KMS-11 (cell line): ENCODE data around the gene PLB1.

Experiments
- H2AFZ ChIP-seq: fragments of 200-600 bp; sonication (generic); 2 replicates; pipeline ENCODE4 v1.6.1; 2016; ENCODE audit warnings: antibody characterized with exemption, mixed run types, low read depth
- H3K27ac ChIP-seq: fragments of 200-600 bp; sonication (generic); 2 replicates; pipeline ENCODE4 v1.6.1; 2016; ENCODE audit warnings: mild to moderate bottlenecking, mixed run types
- H3K27me3 ChIP-seq: fragments of 200-600 bp; sonication (generic); 2 replicates; pipeline ENCODE4 v1.6.1; 2017; ENCODE audit warnings: mild to moderate bottlenecking, low read depth, mixed run types, moderate library complexity; ENCODE audit not compliant: insufficient read depth
- H3K36me3 ChIP-seq: fragments of 200-600 bp; sonication (generic); 2 replicates; pipeline ENCODE4 v1.6.1; 2017; ENCODE audit warnings: mild to moderate bottlenecking, mixed run types; ENCODE audit not compliant: insufficient read depth
- H3K4me1 ChIP-seq: fragments of 200-600 bp; sonication (generic); 2 replicates; pipeline ENCODE4 v1.6.1; 2016; ENCODE audit warnings: mild to moderate bottlenecking, low read depth, mixed run types; ENCODE audit not compliant: poor library complexity, severe bottlenecking
- H3K4me2 ChIP-seq: fragments of 200-600 bp; sonication (generic); 2 replicates; pipeline ENCODE4 v1.7.0; 2016; ENCODE audit warnings: mild to moderate bottlenecking, mixed run types
- H3K4me3 ChIP-seq: fragments of 200-600 bp; sonication (generic); IDR thresholded peaks from 2 replicates; pipeline ENCODE4 v1.6.1; 2017; ENCODE audit warnings: low read depth, low read length, mixed read lengths; ENCODE audit not compliant: insufficient read depth
- H3K79me2 ChIP-seq: fragments of 200-600 bp; sonication (generic); 2 replicates; pipeline ENCODE4 v1.6.1; 2016; ENCODE audit warnings: low read depth, mixed run types; ENCODE audit not compliant: insufficient read depth
- H3K9ac ChIP-seq: fragments of 200-600 bp; sonication (generic); 2 replicates; pipeline ENCODE4 v1.6.1; 2016; ENCODE audit warnings: mild to moderate bottlenecking, mixed run types
- H4K20me1 ChIP-seq: fragments of 200-600 bp; sonication (generic); 2 replicates; pipeline ENCODE4 v1.6.1; 2016; ENCODE audit warnings: mild to moderate bottlenecking, mixed run types; ENCODE audit not compliant: insufficient read depth
- TF ChIP-seq, protein P1 (sequence below): fragments of 200-600 bp; sonication (generic); conservative IDR thresholded peaks from 2 replicates; pipeline ENCODE4 v1.6.1; 2017; ENCODE audit warnings: low read depth, mild to moderate bottlenecking, antibody characterized with exemption, low read length, moderate library complexity, mixed read lengths

PLB1 gene

DNA sequence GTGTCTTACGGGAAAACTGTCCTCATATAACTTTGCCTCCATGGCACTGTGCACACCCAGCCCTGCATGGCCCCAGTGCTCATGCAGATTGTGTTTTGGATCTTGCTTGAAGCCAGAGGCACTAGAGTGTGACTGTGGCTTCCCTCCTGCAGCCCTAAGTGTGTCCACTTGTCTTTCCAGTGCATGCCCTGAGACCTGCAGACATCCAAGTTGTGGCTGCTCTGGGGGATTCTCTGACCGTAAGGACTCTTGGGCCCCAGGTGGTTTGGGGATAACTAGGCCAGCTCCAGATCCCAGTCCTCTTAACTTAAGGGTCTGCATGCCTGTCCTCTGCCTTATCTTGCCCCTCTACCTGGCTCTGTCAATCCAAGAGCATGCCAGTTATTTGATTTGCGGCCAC lies 96.6 kb downstream of the PLB1 start:
- TF ChIP-seq, protein P1, sequence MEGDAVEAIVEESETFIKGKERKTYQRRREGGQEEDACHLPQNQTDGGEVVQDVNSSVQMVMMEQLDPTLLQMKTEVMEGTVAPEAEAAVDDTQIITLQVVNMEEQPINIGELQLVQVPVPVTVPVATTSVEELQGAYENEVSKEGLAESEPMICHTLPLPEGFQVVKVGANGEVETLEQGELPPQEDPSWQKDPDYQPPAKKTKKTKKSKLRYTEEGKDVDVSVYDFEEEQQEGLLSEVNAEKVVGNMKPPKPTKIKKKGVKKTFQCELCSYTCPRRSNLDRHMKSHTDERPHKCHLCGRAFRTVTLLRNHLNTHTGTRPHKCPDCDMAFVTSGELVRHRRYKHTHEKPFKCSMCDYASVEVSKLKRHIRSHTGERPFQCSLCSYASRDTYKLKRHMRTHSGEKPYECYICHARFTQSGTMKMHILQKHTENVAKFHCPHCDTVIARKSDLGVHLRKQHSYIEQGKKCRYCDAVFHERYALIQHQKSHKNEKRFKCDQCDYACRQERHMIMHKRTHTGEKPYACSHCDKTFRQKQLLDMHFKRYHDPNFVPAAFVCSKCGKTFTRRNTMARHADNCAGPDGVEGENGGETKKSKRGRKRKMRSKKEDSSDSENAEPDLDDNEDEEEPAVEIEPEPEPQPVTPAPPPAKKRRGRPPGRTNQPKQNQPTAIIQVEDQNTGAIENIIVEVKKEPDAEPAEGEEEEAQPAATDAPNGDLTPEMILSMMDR, result no peak
- H3K4me1 ChIP-seq, result no peaks in the 10 kb centered on the region

DNA sequence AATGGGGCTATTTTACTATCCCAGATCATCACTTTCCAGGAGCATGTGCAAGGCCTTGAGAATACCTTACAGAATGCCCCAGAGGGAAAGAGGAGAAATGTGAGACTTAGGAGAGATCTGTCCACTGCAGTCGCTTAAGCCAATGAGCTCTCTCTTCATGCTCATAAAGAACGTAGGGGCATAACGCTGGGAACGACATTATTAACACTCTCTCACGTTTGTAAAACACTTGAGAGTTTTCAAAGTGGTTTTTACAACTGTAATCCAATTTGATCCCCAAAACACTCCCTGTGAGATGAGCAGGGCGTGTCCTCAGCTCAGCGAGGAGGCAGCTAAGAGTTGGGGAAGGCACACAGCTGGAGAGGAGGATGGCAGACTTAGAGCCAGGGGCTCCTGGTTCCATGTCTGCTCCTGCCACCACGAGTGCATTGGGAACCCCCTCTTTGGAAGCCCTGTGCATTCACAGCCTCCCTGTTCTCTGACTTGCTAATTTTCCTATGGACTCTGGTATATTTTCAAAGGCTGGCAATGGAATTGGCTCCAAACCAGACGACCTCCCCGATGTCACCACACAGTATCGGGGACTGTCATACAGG lies 97.4 kb downstream of the PLB1 start:
- Histone ChIP-seq H3K4me3 (no peak overlapping the region), H2AFZ (no peak overlapping the region), H3K9ac (no peak overlapping the region), H3K79me2 (no peaks in the 10 kb centered on the region), H4K20me1 (no peaks in the 10 kb centered on the region), H3K27me3 (no peaks in the 10 kb centered on the region), H3K4me1 (no peaks in the 10 kb centered on the region), H3K4me2 (no peak overlapping the region), H3K27ac (no peak overlapping the region), H3K36me3 (no peaks in the 10 kb centered on the region)
- TF ChIP-seq, protein P1, result no peak

More for the DNA sequence above, 96.6 kb downstream of the PLB1 start:
- no peak overlapping the region for H3K27ac ChIP-seq
- H3K4me3 ChIP-seq, result no peak overlapping the region
- no peaks in the 10 kb centered on the region for H3K79me2 ChIP-seq
- no peaks in the 10 kb centered on the region for H3K36me3 ChIP-seq
- no peak overlapping the region for H2AFZ ChIP-seq
- H4K20me1 ChIP-seq, result no peaks in the 10 kb centered on the region
- H3K27me3 ChIP-seq, result no peaks in the 10 kb centered on the region
- no peak overlapping the region for H3K9ac ChIP-seq
- no peak overlapping the region for H3K4me2 ChIP-seq

DNA sequence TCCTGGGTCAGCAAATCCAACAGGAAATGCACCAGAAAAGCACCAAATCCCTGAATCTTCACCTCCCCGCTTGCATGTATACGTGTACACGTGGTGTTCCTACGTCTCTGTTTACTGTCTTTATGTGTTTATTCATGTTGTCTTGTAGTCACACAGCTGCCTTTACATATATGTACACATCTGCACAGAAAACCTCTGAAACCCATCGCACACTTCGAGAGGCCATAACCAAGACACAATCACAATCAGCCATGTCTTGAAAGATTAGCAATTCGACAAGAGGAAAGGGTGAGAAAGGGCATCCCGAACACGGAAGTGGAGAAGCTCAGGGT lies 98.1 kb downstream of the PLB1 start:
- H3K4me2 ChIP-seq, result 0 out of 2 replicates have a peak overlapping the region, but pooled peaks have one; percentile 3
- no peaks in the 10 kb centered on the region for H3K36me3 ChIP-seq
- no peak overlapping the region for H3K9ac ChIP-seq
- no peak overlapping the region for H3K4me3 ChIP-seq
- H3K27ac ChIP-seq, result no peak overlapping the region
- no peaks in the 10 kb centered on the region for H3K79me2 ChIP-seq
- H3K27me3 ChIP-seq, result no peaks in the 10 kb centered on the region
- peak overlapping the region; percentile 60; the same call in 1 of the 2 replicates for H2AFZ ChIP-seq
- H4K20me1 ChIP-seq, result no peaks in the 10 kb centered on the region
- H3K4me1 ChIP-seq, result no peaks in the 10 kb centered on the region
- TF ChIP-seq, protein P1, result no peak

DNA sequence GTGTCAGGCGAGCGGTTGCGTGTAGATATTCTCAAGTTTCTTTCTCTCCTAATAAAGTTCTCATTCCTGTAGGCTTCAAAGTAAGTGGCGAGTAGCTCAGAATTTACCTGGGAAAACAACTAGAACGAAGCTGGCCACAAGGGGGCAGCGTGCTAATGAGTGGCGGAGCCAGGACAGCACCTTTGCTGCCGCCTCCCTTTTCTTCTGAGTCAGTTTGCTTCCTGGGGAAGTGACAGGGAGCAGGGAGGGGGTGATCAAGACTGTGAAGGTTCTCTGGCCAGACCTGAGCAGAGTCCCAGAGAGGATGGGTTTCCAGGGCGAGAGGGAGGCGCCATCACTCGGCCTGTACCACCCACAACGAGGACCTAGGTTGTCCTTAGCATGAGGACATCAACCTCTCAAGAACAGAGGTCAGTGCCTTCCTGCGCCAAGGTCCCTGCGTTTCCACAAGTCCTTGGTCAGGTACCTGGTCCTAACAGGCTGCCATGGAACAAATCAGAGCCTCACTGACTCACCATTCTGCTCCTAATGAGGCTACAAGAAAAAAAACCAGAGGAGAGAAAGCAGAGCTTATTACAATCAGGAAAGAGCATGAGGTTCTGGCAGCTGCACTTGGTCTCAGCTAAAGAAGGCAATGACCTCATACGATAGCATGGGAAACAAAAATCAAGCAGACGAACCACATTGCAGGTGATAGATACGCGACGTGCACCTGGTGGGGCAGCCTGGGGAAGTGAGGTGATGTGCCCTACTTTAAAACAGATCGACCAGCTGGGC lies 98.7 kb downstream of the PLB1 start:
- Histone ChIP-seq H3K4me1 (no peaks in the 10 kb centered on the region), H3K79me2 (no peaks in the 10 kb centered on the region), H3K9ac (no peak overlapping the region), H3K27me3 (no peaks in the 10 kb centered on the region), H3K27ac (no peak overlapping the region), H2AFZ (peak overlapping the region; percentile 60; the same call in 1 of the 2 replicates), H3K4me2 (0 out of 2 replicates have a peak overlapping the region, but pooled peaks have one; percentile 3), H4K20me1 (no peaks in the 10 kb centered on the region), H3K36me3 (no peaks in the 10 kb centered on the region), H3K4me3 (no peak overlapping the region)
- TF ChIP-seq, protein P1, result peak; percentile 85
